Fibroblast of pulmonary artery (primary cell): ENCODE measurements around the gene CAPN15.
"Not testable (repeated sequence)": the region's sequence is repeated elsewhere in the genome, so short reads cannot be mapped to it uniquely, and the experiment has no call there.

Source experiments
- DNase-seq: peaks from one replicate; pipeline ENCODE4 v3.0.0-alpha.2; 2010; ENCODE audit warnings: low read depth
- H3K4me3 ChIP-seq: replicated peaks from 2 replicates; pipeline ENCODE4 v1.5.1; 2011; ENCODE audit warnings: low read depth, mild to moderate bottlenecking, control low read depth, low read length, moderate library complexity
- CTCF ChIP-seq: IDR thresholded peaks from 2 replicates; pipeline ENCODE4 v1.5.1; 2011; ENCODE audit warnings: mild to moderate bottlenecking, control low read depth, low read length, inconsistent platforms; ENCODE audit errors: missing control alignments

Gene CAPN15

GRCh38 chr16:500709-501108 lies 26.8 kb upstream of the CAPN15 start:
- no peak for TF ChIP-seq CTCF
- no peak for DNase-seq
- H3K4me3 ChIP-seq = no peak overlapping the region

- TF ChIP-seq CTCF = no peak
- DNase-seq = no peak
- H3K4me3 ChIP-seq = no peak overlapping the region
Measured at GRCh38 chr16:502179-502943, 25.2 kb upstream of the CAPN15 start.

- no peak for TF ChIP-seq CTCF
- no peak for DNase-seq
- no peak overlapping the region for H3K4me3 ChIP-seq
Measured at GRCh38 chr16:503150-504071, 24.1 kb upstream of the CAPN15 start.

- no peak for TF ChIP-seq CTCF
- H3K4me3 ChIP-seq = no peak overlapping the region
- DNase-seq = no peak
Measured at GRCh38 chr16:505479-506245, 21.9 kb upstream of the CAPN15 start.

- no peak overlapping the region for H3K4me3 ChIP-seq
- no peak for TF ChIP-seq CTCF
- no peak for DNase-seq
Measured at GRCh38 chr16:506246-506546, 21.3 kb upstream of the CAPN15 start.

- DNase-seq, H3K4me3 ChIP-seq: not testable (repeated sequence)
Measured at GRCh38 chr16:507527-507926, 20.0 kb upstream of the CAPN15 start.

GRCh38 chr16:507996-508395 lies 19.5 kb upstream of the CAPN15 start:
- TF ChIP-seq CTCF = no peak
- DNase-seq = no peak
- no peak overlapping the region for H3K4me3 ChIP-seq
